Right atrium auricular region (tissue), 2 donors: ENCODE data around the gene ACAD8. TPM values are rescaled to one million over a fixed set of nuclear protein-coding genes. Genes with fewer than 3 reads are reported as not detected.
A peak's percentile ranks its signal among the peaks of the same experiment; 100 is the strongest.

Experiments used
- DNase-seq: peaks from one replicate; pipeline ENCODE4 v3.0.0-alpha.2; 2019; ENCODE audit warnings: low spot score
- H3K27ac ChIP-seq, 2 donors: fragments of 200-600 bp; sonication (generic); 1 replicate in 1 of 2; 2 replicates in 1 of 2; pipeline ENCODE4 v1.5.1; 2016 to 2019
- H3K27me3 ChIP-seq, 2 donors: fragments of 200-600 bp; sonication (generic); one replicate each; pipeline versions ENCODE4 v1.5.1 to v1.6.0; 2017 to 2019
- H3K36me3 ChIP-seq: fragments of 200-600 bp; sonication (generic); one replicate; pipeline ENCODE4 v1.5.1; 2016
- H3K4me1 ChIP-seq, 2 donors: fragments of 200-600 bp; sonication (generic); one replicate each; pipeline versions ENCODE4 v1.5.1 to v1.6.0; 2017 to 2019
- H3K4me3 ChIP-seq, 2 donors: fragments of 200-600 bp; sonication (generic); 1 replicate in 1 of 2; 2 replicates in 1 of 2; pipeline ENCODE4 v1.5.1; 2017 to 2019; ENCODE audit warnings: mild to moderate bottlenecking in 1 of 2, moderate library complexity in 1 of 2
- H3K9me3 ChIP-seq, 2 donors: fragments of 200-600 bp; sonication (generic); one replicate each; pipeline ENCODE4 v1.5.1; 2019
- total RNA-seq, 2 donors: library from RNA; depleted of rRNA; stranded (reverse); fragments of >200 nt; gene quantifications; one replicate each; pipeline ENCODE4 v1.1.0, GENCODE V29; 2016
- TF ChIP-seq, protein P1 (sequence below), 2 donors: fragments of 200-600 bp; sonication (generic); IDR thresholded peaks; one replicate each; pipeline ENCODE4 v1.5.1; 2019; ENCODE audit warnings: antibody characterized with exemption in 2 of 2

Gene ACAD8
- total RNA-seq, 2 donors from 2014 or later = 17.6 to 32.9 TPM

DNA sequence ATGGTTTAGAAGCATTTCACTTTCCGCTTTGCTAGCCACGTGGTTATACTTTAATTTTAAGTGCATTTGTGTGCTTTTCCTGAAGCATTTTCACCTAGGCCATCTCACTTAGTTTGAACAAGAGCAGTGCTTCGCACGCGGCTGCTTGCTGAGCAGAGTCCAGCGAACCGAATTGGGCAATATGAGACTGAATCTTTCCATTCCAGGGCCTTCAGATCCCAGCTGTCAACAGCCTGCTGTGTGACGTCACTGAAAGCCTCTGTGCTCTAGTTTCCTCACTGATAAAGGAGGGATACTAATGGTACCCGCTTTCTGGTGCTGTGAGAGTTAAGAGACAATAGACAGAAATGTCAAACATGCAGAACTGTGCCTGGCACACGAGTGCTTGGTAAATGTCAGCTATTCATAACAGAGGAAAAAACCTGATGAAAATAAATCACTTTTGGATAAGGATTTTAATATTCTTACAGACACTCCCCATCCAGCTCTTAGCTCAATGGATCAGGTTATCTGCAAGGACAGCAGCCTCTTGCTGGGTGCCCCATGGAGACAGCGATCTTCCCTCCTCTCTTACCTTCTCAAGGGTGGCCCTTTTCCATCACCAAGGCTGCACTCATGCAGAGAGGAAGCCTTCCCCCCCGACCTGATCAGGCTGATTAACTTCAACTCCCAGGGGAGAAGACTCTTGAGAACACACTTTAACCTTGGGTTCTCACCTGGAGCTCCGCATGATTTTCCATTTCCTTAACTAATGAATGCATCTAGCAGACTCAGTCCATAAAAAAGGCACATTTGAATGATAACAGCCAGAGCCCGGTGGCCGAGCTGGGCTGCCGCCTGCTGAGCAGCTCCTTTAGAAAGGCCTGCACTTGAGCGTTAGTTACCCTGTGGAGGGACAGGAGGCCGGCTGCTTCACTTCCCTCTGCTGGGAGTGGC is 19.3 kb downstream of the ACAD8 start:
- TF ChIP-seq, protein P1, sequence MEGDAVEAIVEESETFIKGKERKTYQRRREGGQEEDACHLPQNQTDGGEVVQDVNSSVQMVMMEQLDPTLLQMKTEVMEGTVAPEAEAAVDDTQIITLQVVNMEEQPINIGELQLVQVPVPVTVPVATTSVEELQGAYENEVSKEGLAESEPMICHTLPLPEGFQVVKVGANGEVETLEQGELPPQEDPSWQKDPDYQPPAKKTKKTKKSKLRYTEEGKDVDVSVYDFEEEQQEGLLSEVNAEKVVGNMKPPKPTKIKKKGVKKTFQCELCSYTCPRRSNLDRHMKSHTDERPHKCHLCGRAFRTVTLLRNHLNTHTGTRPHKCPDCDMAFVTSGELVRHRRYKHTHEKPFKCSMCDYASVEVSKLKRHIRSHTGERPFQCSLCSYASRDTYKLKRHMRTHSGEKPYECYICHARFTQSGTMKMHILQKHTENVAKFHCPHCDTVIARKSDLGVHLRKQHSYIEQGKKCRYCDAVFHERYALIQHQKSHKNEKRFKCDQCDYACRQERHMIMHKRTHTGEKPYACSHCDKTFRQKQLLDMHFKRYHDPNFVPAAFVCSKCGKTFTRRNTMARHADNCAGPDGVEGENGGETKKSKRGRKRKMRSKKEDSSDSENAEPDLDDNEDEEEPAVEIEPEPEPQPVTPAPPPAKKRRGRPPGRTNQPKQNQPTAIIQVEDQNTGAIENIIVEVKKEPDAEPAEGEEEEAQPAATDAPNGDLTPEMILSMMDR (IDR thresholded peaks at IDR 0.05) = no peak
- peaks cover 0 to 22% of the 10 kb centered on the region in 2 donors for H3K4me1 ChIP-seq
- no peaks in the 10 kb centered on the region for H3K9me3 ChIP-seq
- no peak overlapping the region for H3K27ac ChIP-seq
- no peaks in the 10 kb centered on the region for H3K36me3 ChIP-seq
- no peak overlapping the region for H3K4me3 ChIP-seq
- H3K27me3 ChIP-seq = peaks cover 30 to 44% of the 10 kb centered on the region in 2 donors
- peak; percentile 67 for DNase-seq

DNA sequence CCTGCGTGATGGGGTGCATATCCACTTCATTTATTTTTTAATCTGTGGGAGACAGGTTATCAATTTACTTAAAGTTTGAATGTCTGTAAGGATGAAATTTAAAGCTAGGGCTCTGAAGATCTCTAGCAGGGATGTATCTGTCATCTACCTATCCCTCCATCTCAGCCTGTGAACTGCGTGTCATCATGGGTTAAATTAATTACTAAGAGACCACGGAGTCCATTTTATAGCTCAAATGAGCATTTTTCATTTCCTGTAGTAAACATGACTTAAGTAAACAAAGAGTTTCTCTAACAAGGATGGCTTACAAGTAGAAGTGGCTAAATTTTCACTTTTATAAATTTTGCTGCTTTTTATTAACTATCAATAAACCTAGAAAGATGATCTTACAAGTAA is 19.9 kb downstream of the ACAD8 start:
- no peak overlapping the region for H3K27ac ChIP-seq
- H3K9me3 ChIP-seq = no peaks in the 10 kb centered on the region
- TF ChIP-seq, protein P1 (IDR thresholded peaks at IDR 0.05) = no peak
- H3K27me3 ChIP-seq = peaks cover 33 to 44% of the 10 kb centered on the region in 2 donors
- DNase-seq = no peak
- H3K36me3 ChIP-seq = no peaks in the 10 kb centered on the region
- H3K4me1 ChIP-seq = peaks cover 0 to 22% of the 10 kb centered on the region in 2 donors
- H3K4me3 ChIP-seq = no peak overlapping the region

DNA sequence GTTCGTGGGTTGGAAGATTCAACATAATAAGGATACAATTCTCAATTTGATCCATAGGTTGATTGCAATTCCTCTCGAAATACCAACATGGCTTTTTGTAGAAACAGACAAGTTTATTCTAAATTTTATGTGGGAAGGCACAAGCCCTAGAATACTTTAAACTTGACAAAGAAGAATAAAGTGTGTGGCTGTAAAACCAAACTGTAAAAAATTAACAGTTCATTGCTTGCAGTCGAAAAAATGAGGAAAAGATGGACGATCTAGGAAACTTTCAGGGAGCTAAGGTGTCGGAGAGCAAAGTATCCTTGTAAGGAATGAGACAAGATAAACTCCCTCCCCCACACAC is 21.8 kb downstream of the ACAD8 start:
- no peak for DNase-seq
- Histone ChIP-seq H3K27ac (no peak overlapping the region), H3K27me3 (peaks cover 33 to 44% of the 10 kb centered on the region in 2 donors), H3K4me3 (no peak overlapping the region), H3K36me3 (no peaks in the 10 kb centered on the region), H3K4me1 (peaks cover 0 to 22% of the 10 kb centered on the region in 2 donors), H3K9me3 (no peaks in the 10 kb centered on the region)
- TF ChIP-seq, protein P1 (IDR thresholded peaks at IDR 0.05) = no peak

DNA sequence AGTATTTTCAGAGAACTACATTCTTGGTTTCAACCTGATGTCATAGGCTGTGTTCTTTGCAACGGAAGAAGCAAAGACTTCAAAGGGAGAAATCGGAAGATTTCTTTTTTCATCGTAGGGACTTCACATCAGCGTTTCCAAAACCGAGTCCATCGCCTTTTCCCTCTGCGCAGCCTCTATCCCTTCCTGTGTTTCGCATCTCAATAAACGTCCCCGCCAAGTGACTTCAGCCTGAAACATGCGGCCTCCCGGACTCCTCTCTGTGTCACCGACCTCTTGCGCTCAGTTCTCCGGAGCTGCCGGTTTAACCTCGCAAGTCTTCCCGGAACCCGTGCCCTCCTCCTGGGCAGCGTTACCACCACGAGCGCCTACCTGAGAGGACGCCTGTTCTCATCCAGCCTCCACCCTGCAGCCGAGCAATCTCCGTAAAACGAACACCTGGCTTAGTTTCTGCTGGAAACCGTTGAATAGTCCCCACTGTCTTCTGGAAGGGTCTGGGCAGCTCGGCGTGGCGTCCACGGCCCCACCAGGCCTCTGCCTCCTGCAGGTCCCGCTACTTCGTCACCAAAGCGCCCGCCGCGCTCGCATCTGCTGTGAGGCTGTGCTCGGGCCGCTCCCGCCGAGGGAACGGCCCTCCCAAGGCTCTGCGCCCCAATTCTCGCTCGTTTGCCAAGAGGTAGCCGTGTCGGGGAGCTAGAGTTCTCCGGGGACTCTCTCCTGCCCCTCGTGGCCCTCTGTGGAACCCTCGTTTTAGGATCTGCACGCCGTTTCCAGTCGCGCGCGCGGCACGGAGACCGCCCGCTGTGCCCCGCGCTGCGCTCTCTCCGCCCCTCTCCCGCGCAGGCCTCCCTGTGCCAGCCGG is 22.4 kb downstream of the ACAD8 start, which contains the start of gene GLB1L3:
TSS of gene GLB1L3 (plus strand) at position 846 of the 862 bp plus-strand sequence. CDS start 362 bp downstream, outside the sequence.
- Histone ChIP-seq H3K4me1 (peaks cover 0 to 22% of the 10 kb centered on the region in 2 donors), H3K4me3 (peak within 1 kb of the TSS; percentile 15 to 42), H3K27ac (no peak within 1 kb of the TSS), H3K9me3 (no peaks in the 10 kb centered on the region), H3K27me3 (peaks cover 33 to 44% of the 10 kb centered on the region in 2 donors), H3K36me3 (no peaks in the 10 kb centered on the region)
- TF ChIP-seq, protein P1 (IDR thresholded peaks at IDR 0.05) = no peak
- DNase-seq = no peak

DNA sequence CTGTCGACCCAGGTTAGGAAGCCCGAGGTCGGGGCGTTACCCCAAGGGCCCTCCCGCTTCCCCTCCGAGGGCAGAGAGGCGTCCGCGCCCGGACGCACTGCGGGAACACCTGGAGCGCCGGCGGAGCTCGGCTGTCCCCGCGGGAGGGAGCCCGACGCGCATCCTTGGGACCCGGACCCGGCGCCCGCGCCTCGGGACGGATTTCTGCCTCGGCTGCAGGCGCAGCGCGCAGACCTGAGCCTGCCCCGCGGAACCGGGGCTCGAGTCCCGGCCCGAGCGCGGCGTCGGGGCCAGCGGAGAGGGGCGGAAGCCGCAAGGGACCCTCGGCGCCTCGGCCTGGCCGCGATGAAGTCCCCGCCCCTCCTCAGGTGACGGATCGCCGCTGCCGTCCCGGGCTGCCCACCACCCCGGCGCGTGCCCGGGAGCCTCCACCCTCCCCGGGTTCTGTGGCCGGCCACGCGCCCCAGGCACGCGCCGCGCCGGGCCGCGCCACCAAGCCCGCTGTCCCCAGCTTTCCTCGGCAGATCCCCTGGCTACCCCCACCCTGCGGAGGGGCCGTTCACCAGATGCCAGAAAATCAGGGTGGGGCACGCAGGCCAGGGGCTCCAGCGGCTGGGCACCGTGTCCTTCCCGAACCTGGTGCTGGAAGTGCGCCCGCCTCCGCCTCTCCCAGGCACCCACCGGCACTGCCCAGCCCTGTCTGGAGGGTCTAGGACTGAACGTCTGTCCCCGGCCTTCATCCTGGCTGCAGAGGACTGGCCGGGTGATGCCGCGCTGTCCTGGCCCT is 23.2 kb downstream of the ACAD8 start:
- peak overlapping the region in 1 of 2 donors; percentile 42 for H3K4me3 ChIP-seq
- no peaks in the 10 kb centered on the region for H3K36me3 ChIP-seq
- TF ChIP-seq, protein P1 (IDR thresholded peaks at IDR 0.05) = no peak
- peaks cover 0 to 22% of the 10 kb centered on the region in 2 donors for H3K4me1 ChIP-seq
- peaks cover 33 to 44% of the 10 kb centered on the region in 2 donors for H3K27me3 ChIP-seq
- no peak for DNase-seq
- no peak overlapping the region for H3K27ac ChIP-seq
- no peaks in the 10 kb centered on the region for H3K9me3 ChIP-seq
